ENCODE results near the gene SH3BP5.

- TF ChIP-seq YY1 (IDR thresholded peaks at IDR 0.05; ENCODE audit: low read depth) (no peak), EP300 (IDR thresholded peaks at IDR 0.05; ENCODE audit: borderline replicate concordance) (no peak), RAD21 (IDR thresholded peaks at IDR 0.05; ENCODE audit: low read depth) (peak; percentile 35; the same call in 1 of the 2 replicates), TAF1 (IDR thresholded peaks at IDR 0.05; ENCODE audit: low read depth) (peak; percentile 54; the same call in 1 of the 2 replicates), FOXM1 (IDR thresholded peaks at IDR 0.05; ENCODE audit: borderline replicate concordance, low read depth) (no peak), TEAD4 (IDR thresholded peaks at IDR 0.05) (0 out of 2 replicates have a peak, but pooled peaks have one; percentile 8), EGR1 (IDR thresholded peaks at IDR 0.05) (peak; percentile 60)
Observed at GRCh38 chr3:15332405-15333098, at the start of gene SH3BP5.

Measured in Ishikawa (cell line).